SU-DHL-6 (cell line): ENCODE results near the gene HIVEP3.

ENCODE experiments used
- EZH2phosphoT487 ChIP-seq: fragments of 200-600 bp; sonication (generic), shearing (Covaris generic); conservative IDR thresholded peaks from 2 replicates; pipeline ENCODE4 v1.6.1; 2018; ENCODE audit warnings: mild to moderate bottlenecking, antibody characterized with exemption, low read length, moderate library complexity, mixed read lengths
- TF ChIP-seq, protein P1 (sequence below): fragments of 200-600 bp; sonication (generic); IDR thresholded peaks from one replicate; pipeline ENCODE4 v1.5.1; 2017; ENCODE audit warnings: antibody characterized with exemption, mild to moderate bottlenecking, low read length, moderate library complexity; ENCODE audit not compliant: insufficient read depth, poor library complexity, severe bottlenecking

- TF ChIP-seq, protein P1, sequence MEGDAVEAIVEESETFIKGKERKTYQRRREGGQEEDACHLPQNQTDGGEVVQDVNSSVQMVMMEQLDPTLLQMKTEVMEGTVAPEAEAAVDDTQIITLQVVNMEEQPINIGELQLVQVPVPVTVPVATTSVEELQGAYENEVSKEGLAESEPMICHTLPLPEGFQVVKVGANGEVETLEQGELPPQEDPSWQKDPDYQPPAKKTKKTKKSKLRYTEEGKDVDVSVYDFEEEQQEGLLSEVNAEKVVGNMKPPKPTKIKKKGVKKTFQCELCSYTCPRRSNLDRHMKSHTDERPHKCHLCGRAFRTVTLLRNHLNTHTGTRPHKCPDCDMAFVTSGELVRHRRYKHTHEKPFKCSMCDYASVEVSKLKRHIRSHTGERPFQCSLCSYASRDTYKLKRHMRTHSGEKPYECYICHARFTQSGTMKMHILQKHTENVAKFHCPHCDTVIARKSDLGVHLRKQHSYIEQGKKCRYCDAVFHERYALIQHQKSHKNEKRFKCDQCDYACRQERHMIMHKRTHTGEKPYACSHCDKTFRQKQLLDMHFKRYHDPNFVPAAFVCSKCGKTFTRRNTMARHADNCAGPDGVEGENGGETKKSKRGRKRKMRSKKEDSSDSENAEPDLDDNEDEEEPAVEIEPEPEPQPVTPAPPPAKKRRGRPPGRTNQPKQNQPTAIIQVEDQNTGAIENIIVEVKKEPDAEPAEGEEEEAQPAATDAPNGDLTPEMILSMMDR = no peak
- no peak for TF ChIP-seq EZH2phosphoT487
Observed at GRCh38 chr1:41580520-41581172, 338.1 kb downstream of the HIVEP3 start.
